SK-N-SH treated with all-trans-retinoic acid at 6 μM for 48 hours (cell line): ENCODE data around the gene S100Z.

Experiments used
- ATAC-seq: fragments of 200-7000 bp; cut with Tn5 transposase; 3 replicates; pipeline ENCODE4 v1.9.1; 2020; ENCODE audit warnings: mild to moderate bottlenecking, moderate library complexity
- ARNTL ChIP-seq: fragments of 450-650 bp; formaldehyde crosslinking; IDR thresholded peaks from 2 replicates; pipeline ENCODE4 v1.5.0; 2020; ENCODE audit warnings: low read depth, mild to moderate bottlenecking, moderate library complexity, borderline replicate concordance
- BACH2 ChIP-seq: fragments of 250-450 bp; sonication (Bioruptor Pico); IDR thresholded peaks from 2 replicates; pipeline ENCODE4 v1.9.0; 2021; ENCODE audit warnings: mild to moderate bottlenecking, borderline replicate concordance
- CREB5 ChIP-seq: fragments of 250-450 bp; sonication (Bioruptor Pico); IDR thresholded peaks from 2 replicates; pipeline ENCODE4 v1.5.1; 2020; ENCODE audit warnings: low read depth, mild to moderate bottlenecking, moderate library complexity
- CSDC2 ChIP-seq: fragments of 250-450 bp; sonication (Bioruptor Pico); IDR thresholded peaks from 2 replicates; pipeline ENCODE4 v1.5.0; 2020; ENCODE audit warnings: mild to moderate bottlenecking, moderate library complexity
- ESRRG ChIP-seq: fragments of 250-450 bp; sonication (Bioruptor Pico); IDR thresholded peaks from 2 replicates; pipeline ENCODE4 v1.6.1; 2021; ENCODE audit warnings: mild to moderate bottlenecking
- GLIS3 ChIP-seq: fragments of 250-450 bp; sonication (Bioruptor Pico); IDR thresholded peaks from 2 replicates; pipeline ENCODE4 v1.5.0; 2020; ENCODE audit warnings: mild to moderate bottlenecking, moderate library complexity
- ISL1 ChIP-seq: fragments of 250-450 bp; sonication (Bioruptor Pico); IDR thresholded peaks from 2 replicates; pipeline ENCODE4 v2.1.2; 2022; ENCODE audit warnings: mild to moderate bottlenecking, moderate library complexity
- OSR1 ChIP-seq: fragments of 250-450 bp; sonication (Bioruptor Pico); IDR thresholded peaks from 2 replicates; pipeline ENCODE4 v1.8.0; 2022; ENCODE audit warnings: moderate library complexity, mild to moderate bottlenecking, inconsistent platforms
- PPARA ChIP-seq: fragments of 250-450 bp; sonication (Bioruptor Pico); IDR thresholded peaks from 2 replicates; pipeline ENCODE4 v1.5.0; 2020; ENCODE audit warnings: mild to moderate bottlenecking, borderline replicate concordance
- RARB ChIP-seq: fragments of 250-450 bp; sonication (Bioruptor Pico); IDR thresholded peaks from 2 replicates; pipeline ENCODE4 v1.8.0; 2021; ENCODE audit warnings: mild to moderate bottlenecking, moderate library complexity
- SNAI2 ChIP-seq: fragments of 250-450 bp; sonication (Bioruptor Pico); IDR thresholded peaks from 2 replicates; pipeline ENCODE4 v1.5.0; 2020; ENCODE audit warnings: mild to moderate bottlenecking, moderate library complexity
- TCF4 ChIP-seq: fragments of 250-450 bp; sonication (Bioruptor Pico); IDR thresholded peaks from 2 replicates; pipeline ENCODE4 v1.8.0; 2021; ENCODE audit warnings: mild to moderate bottlenecking, moderate library complexity, borderline replicate concordance
- TSHZ2 ChIP-seq: fragments of 250-450 bp; sonication (Bioruptor Pico); IDR thresholded peaks from 2 replicates; pipeline ENCODE4 v1.5.0; 2020; ENCODE audit warnings: mild to moderate bottlenecking, moderate library complexity
- ZC3H10 ChIP-seq: fragments of 250-450 bp; sonication (Bioruptor Pico); IDR thresholded peaks from 2 replicates; pipeline ENCODE4 v1.5.1; 2021; ENCODE audit warnings: mild to moderate bottlenecking, moderate library complexity
- ZFP3 ChIP-seq: fragments of 250-450 bp; sonication (Bioruptor Pico); IDR thresholded peaks from 2 replicates; pipeline ENCODE4 v1.5.0; 2020; ENCODE audit warnings: mild to moderate bottlenecking, moderate library complexity
- ZFP30 ChIP-seq: fragments of 450-650 bp; formaldehyde crosslinking; IDR thresholded peaks from 2 replicates; pipeline ENCODE4 v1.5.0; 2022; ENCODE audit warnings: mild to moderate bottlenecking, moderate library complexity
- ZNF565 ChIP-seq: fragments of 450-650 bp; formaldehyde crosslinking; conservative IDR thresholded peaks from 2 replicates; pipeline ENCODE4 v1.5.0; 2020; ENCODE audit warnings: low read depth, mild to moderate bottlenecking, moderate library complexity
- ZNF70 ChIP-seq: fragments of 450-650 bp; formaldehyde crosslinking; IDR thresholded peaks from 2 replicates; pipeline ENCODE4 v1.5.0; 2020; ENCODE audit warnings: mild to moderate bottlenecking, moderate library complexity
- ZNF8 ChIP-seq: fragments of 450-650 bp; formaldehyde crosslinking; IDR thresholded peaks from 2 replicates; pipeline ENCODE4 v1.5.0; 2020; ENCODE audit warnings: mild to moderate bottlenecking, moderate library complexity

Gene S100Z

DNA sequence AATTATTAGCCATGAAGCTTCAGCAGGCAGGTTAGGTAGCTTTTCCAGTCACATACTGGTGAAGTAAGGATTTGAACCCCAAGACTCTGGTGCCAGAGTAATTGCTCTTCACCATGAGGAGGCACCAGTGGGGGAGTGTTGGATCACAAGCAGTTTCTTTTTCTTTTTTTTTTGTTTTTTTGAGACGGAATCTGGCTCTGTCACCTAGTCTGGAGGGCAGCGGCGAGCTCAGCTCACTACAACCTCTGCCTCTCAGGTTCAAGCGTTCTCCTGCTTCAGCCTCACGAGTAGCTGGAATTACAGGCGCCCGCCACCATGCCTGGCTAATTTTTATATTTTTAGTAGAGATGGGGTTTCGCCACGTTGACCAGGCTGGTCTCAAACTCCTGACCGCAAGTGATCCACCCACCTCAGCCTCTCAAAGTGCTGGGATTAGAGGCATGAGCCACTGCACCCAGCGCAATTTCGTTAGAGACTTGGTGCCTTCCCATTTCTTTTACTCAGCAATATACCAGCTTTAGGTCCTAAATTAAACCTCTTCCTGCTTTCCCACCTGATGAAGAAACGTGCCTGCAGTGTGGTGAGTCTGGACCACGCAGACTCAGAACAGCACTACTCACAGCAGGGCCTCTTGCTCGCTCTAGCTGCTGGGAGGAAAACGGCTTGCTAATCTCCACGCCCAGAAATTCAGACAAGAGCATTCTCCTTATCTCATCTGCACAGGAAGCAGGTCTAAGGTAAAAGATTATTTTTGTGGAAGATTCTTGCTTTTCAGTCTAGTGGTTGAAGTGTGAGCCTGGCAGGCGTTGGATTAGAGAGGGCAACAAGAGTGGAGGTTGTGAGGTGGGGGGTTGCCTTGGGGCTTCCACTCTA is at the start of gene S100Z:
TSS of gene S100Z (plus strand) at position 596 of the 873 bp plus-strand sequence. CDS start 25,346 bp downstream, outside the sequence.
- ATAC-seq, result no peak
- TF ChIP-seq GLIS3 (CRISPR knock-in tag), result no peak
- no peak for TF ChIP-seq ZFP30 (CRISPR knock-in tag)
- no peak for TF ChIP-seq TCF4 (CRISPR knock-in tag)
- no peak for TF ChIP-seq TSHZ2 (CRISPR knock-in tag)
- TF ChIP-seq SNAI2, result no peak
- no peak for TF ChIP-seq OSR1 (CRISPR knock-in tag)
- no peak for TF ChIP-seq ISL1 (CRISPR knock-in tag)
- no peak for TF ChIP-seq ZNF8
- TF ChIP-seq ZNF565 (CRISPR knock-in tag), result no peak
- no peak for TF ChIP-seq ARNTL (CRISPR knock-in tag)
- no peak for TF ChIP-seq ESRRG (CRISPR knock-in tag)
- TF ChIP-seq CSDC2 (CRISPR knock-in tag), result no peak
- TF ChIP-seq RARB, result no peak
- TF ChIP-seq ZC3H10 (CRISPR knock-in tag), result no peak

DNA sequence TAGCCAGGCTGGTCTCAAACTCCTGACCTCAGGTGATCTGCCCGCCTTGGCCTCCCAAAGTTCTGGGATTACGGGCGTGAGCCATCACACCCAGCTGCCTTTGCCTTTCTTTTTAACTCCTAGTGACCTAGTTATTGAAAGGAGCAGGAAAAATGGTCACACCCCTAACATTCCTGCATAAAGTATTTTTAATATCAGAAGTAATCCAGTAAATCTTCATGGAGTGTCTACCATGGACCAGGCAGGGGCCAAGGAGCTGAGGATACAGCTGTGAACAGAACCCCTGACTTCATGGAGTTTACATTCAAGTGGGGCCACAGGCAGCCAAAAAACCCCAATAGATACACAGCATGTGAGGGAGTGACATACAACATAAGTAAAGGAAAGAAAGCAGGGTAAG is 49.2 kb upstream of the S100Z start:
- no peak for TF ChIP-seq CSDC2 (CRISPR knock-in tag)
- ATAC-seq, result no peak

GRCh38 chr5:76801159-76801802 is 48.5 kb upstream of the S100Z start:
- TF ChIP-seq ARNTL (CRISPR knock-in tag) (no peak), ZNF70 (CRISPR knock-in tag) (no peak), GLIS3 (CRISPR knock-in tag) (no peak), SNAI2 (no peak)

GRCh38 chr5:76801803-76802195 is 48.0 kb upstream of the S100Z start:
- TF ChIP-seq OSR1 (CRISPR knock-in tag), result no peak
- TF ChIP-seq SNAI2, result no peak
- TF ChIP-seq ARNTL (CRISPR knock-in tag), result no peak
- no peak for TF ChIP-seq ESRRG (CRISPR knock-in tag)
- TF ChIP-seq ZC3H10 (CRISPR knock-in tag), result no peak
- no peak for TF ChIP-seq BACH2 (CRISPR knock-in tag)
- no peak for TF ChIP-seq TSHZ2 (CRISPR knock-in tag)
- no peak for TF ChIP-seq ZNF70 (CRISPR knock-in tag)
- TF ChIP-seq PPARA (CRISPR knock-in tag), result no peak
- TF ChIP-seq RARB, result no peak
- TF ChIP-seq CREB5 (CRISPR knock-in tag), result no peak
- TF ChIP-seq ZNF8, result no peak
- TF ChIP-seq TCF4 (CRISPR knock-in tag), result no peak
- TF ChIP-seq ZFP3, result no peak
- TF ChIP-seq ISL1 (CRISPR knock-in tag), result no peak
- ATAC-seq, result no peak

More at GRCh38 chr5:76801159-76801802, 48.5 kb upstream of the S100Z start:
- peak; percentile 15 for ATAC-seq
